GM18498 (cell line): Measurements from ENCODE around the gene MEF2D.

Experiments
- ATAC-seq: cut with Tn5 transposase; IDR thresholded peaks from one replicate; pipeline ENCODE4 v1.9.1; 2021; ENCODE audit warnings: mild to moderate bottlenecking, moderate library complexity; ENCODE audit not compliant: unreplicated experiment

MEF2D gene

DNA sequence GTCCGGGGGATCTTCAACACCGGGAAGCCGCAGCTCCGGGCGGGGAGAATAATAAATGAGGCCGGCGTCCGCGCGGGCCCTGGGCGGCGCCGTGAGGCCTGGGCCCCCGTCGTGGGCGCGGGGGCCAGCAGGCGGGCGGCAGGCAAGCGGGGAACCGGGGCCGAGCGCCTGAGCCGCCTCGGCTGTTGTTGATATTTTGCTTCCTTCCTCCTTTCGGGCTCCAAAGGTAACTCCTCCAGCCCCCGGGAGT lies at the start of gene MEF2D:
TSS of gene MEF2D (minus strand) at position 233 of the 250 bp plus-strand sequence. CDS start 17,483 bp downstream, outside the sequence.
- peak; percentile 0 for ATAC-seq

GRCh38 chr1:156550346-156550745 lies 49.8 kb upstream of the MEF2D start:
- ATAC-seq, result no peak

- ATAC-seq, result no peak
Measured at GRCh38 chr1:156549831-156550230, 49.3 kb upstream of the MEF2D start.

DNA sequence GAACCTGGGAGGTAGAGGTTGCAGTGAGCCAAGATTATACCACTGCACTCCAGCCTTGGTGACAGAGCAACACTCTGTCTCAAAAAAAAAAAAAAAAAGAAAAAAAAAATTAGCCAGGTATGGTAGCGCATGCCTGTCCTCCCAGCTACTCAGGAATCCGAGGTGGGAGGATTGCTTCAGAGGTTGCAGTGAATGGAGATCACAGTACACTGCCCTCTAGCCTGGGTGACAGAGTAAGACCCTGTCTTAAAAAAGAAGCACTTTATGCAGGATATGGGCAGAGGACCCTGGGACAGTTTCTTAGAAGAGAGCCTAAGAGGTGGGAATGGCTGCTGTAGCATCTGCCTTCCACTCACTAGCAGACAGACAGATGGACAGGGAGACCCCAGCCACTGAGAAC lies 48.8 kb upstream of the MEF2D start:
- no peak for ATAC-seq

GRCh38 chr1:156547982-156548381 lies 47.4 kb upstream of the MEF2D start:
- ATAC-seq, result no peak

DNA sequence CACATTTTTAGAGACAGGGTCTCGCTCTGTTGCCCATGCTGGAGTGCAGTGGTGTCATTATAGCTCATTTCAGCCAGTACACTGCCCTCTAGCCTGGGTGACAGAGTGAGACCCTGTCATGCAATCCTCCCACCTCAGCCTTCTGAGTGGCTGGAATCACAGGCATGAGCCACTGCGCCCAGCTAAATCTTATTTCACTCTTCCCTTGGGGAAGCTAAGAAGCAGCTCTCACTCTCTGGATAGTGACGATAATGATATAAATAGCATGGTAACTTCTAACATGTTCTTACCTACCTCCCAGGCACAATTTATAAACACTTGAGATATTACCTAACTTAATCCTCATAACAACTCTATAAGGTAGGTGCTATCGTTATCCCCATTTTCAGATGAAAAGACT lies 46.9 kb upstream of the MEF2D start:
- no peak for ATAC-seq

- ATAC-seq, result no peak
Measured at GRCh38 chr1:156546267-156546666, 45.7 kb upstream of the MEF2D start.

DNA sequence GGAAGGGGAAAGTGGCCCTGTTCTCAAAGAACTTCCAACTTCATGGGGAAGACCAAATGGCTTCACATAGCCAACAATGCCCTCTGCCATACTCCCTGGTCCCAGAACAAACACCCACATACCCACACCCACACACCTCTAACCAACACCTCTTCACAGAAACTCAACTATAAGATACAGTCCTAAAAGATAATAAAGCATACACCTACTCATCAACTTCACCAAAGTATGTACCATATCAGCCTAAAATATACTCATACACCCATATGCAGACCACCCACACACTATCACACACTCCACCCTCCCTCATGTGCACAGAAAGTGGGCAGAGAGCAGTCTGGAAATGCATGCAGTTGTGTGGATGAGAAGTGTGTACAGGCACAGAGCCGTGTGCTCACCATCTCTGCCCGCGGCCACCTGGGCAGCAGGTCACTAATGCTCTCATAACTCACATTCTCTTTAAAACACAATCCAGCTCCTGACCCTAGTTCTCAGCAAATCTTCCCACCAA lies 44.1 kb upstream of the MEF2D start:
- no peak for ATAC-seq

- ATAC-seq, result no peak
Measured at GRCh38 chr1:156543066-156543465, 42.5 kb upstream of the MEF2D start.

DNA sequence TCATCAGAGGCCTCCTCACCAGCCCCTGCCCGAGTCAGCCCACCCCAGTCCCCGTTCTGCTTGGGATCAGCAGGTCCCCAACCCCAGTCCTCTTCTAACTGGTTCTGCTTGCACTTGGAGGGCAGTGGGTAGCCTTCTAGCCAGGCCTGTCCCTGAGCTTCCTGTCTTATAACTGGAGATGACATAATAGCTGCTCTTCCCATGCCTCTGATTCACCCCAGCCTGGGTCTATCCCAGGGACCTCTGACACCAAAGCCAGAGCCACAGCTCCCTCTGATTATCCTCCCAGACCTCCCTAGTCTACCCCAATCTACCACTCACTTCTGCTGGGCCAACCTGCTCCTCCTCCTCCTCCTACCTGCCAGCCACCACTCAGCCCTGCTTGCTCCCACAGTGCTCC lies 40.4 kb upstream of the MEF2D start:
- ATAC-seq, result no peak

- no peak for ATAC-seq
Measured at GRCh38 chr1:156539818-156540355, 39.3 kb upstream of the MEF2D start.

DNA sequence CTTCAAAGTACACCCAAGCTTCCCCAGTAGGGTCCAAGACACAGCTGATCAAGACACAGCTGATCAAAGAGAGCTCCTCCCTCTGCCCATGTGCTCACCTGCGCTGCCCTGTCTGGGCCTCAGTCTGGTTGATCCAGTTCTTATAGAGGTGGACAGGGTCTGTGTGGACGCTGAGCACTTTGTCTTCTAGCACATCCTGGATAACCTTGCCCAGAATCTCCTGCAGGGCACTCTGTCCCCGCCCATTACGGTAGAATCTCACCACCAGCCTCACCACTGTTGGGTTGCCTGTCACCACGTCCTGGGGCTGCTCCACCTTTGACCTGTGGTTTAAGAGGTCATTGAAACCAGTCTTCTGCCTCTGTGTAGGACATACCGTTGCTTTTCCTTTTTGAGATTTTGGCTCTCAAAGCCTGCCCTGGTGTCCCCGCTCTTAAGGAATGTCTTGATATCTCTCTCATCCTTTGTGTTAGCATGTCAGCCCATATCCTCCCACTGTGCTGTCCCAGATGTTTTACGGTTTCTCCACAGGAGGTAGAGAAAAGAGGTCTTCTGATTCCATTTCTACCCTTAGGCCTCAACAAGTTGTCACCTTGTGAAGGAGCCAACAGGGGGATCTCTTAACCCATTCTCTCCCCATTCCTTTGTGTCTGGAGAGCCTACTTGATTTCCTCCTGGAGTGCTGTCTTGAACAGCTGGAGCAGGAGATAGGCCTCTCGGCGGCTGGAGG lies 38.3 kb upstream of the MEF2D start:
- ATAC-seq, result no peak

DNA sequence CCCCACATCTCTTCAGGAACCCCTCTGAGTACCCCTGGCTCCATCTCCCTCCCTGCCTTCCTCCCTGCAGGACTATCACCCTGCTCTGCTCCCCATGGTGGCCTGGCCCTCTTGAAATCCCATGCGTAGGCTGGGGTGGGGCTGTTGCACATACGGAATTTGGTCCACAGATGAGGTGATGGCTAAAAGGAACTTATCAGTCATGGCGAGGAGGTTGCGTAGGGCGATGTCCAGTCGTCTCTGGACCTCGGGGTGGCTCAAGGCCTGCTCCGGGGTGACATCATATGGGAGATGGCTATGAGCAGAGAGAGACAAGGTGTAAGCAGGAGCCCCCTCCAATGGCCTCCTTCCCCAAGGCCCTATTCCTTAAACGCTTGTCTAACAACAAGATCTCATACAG lies 36.5 kb upstream of the MEF2D start:
- ATAC-seq, result no peak

- no peak for ATAC-seq
Measured at GRCh38 chr1:156534424-156535060, 34.0 kb upstream of the MEF2D start.

- no peak for ATAC-seq
Measured at GRCh38 chr1:156533568-156534220, 33.1 kb upstream of the MEF2D start.

GRCh38 chr1:156532374-156532773 lies 31.8 kb upstream of the MEF2D start:
- no peak for ATAC-seq

- no peak for ATAC-seq
Measured at GRCh38 chr1:156530006-156530405, 29.4 kb upstream of the MEF2D start.

DNA sequence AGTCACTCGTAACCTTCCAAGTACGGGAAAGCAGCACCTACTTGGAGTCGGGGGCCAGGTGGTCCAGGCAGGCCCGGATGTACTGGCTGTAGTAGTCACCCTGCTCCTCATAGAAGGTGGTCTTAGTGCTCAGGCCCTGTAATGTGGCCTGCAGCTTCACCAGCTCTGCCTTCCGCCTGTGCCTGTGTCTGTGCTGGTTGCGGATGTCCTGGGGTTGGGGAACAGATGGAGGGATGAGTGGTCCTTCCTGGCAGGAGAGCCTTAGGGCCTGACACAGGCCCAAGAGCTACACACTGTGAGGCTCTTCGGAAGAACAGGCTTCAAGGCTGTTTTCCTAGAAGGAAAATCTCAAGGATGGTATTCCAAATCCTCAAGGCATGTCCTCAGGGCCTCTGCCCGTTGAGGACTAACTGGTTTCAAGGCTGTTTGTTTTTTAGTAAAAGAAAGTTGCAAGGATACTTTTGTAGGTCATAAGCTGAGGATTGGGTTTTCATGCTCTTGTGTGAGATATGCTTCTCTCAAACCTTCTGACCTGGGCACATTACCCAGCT lies 28.4 kb upstream of the MEF2D start:
- no peak for ATAC-seq

GRCh38 chr1:156528231-156528630 lies 27.7 kb upstream of the MEF2D start:
- no peak for ATAC-seq

DNA sequence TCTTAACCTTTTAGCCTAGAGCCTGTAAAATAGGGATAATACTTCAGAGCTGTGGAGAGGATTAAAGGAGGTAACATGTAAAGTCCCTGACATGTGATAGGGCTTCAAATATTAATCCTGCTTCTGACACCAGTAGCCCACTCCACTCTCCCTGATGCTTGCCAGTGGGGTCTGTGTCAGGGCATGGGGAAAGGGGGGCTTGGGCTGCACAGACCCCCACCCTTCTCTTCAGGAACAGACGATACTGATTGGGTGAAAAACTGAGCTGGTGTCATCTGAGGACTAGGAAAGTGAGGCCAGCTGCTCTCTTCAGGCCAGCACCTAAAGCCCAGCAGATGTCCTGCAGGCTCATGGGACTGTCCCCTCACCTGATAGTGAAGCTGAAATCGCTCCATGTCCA lies 27.0 kb upstream of the MEF2D start:
- ATAC-seq, result no peak

DNA sequence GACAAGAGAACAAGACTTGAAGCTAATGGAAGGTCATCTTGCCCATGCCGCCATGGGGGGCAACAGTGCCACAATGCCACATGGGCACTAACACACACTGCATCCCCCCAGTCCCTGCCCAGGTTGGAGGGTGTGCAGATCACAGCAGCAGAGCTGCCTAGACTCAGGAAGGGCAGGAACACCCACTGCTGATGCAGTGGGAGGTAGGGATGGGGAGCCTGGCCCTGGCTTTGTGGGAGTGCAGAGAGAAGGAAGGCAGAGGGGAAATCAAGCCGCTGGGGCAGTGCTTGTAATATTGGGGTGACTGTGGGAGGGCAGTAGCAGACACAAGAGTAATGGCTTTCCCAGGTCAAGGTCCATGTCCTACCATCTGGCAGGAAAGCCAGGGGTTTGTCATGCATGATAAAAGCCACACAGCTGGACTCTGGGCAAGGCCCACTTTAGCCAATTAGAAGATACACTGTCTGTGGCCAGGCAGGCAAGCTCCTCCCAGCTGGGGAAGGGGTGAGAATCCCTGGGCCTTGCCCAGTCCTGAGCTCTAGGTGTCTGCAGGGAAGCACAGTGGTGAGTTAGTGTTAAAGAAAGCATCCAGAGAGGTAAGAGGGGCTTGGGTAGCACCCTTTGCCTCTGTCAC lies 25.4 kb upstream of the MEF2D start:
- no peak for ATAC-seq
